PC-3 (cell line): ENCODE results near the gene FUT2.

Source experiments
- EZH2phosphoT487 ChIP-seq: fragments of 300-600 bp; sonication (generic); IDR thresholded peaks from 2 replicates; pipeline ENCODE4 v1.6.1; 2018; ENCODE audit warnings: mild to moderate bottlenecking, antibody characterized with exemption, low read length, borderline replicate concordance
- TF ChIP-seq, protein P1 (sequence below): fragments of 300-600 bp; sonication (generic); conservative IDR thresholded peaks from 2 replicates; pipeline ENCODE4 v1.5.1; 2017; ENCODE audit warnings: antibody characterized with exemption, low read depth, mild to moderate bottlenecking, low read length

DNA sequence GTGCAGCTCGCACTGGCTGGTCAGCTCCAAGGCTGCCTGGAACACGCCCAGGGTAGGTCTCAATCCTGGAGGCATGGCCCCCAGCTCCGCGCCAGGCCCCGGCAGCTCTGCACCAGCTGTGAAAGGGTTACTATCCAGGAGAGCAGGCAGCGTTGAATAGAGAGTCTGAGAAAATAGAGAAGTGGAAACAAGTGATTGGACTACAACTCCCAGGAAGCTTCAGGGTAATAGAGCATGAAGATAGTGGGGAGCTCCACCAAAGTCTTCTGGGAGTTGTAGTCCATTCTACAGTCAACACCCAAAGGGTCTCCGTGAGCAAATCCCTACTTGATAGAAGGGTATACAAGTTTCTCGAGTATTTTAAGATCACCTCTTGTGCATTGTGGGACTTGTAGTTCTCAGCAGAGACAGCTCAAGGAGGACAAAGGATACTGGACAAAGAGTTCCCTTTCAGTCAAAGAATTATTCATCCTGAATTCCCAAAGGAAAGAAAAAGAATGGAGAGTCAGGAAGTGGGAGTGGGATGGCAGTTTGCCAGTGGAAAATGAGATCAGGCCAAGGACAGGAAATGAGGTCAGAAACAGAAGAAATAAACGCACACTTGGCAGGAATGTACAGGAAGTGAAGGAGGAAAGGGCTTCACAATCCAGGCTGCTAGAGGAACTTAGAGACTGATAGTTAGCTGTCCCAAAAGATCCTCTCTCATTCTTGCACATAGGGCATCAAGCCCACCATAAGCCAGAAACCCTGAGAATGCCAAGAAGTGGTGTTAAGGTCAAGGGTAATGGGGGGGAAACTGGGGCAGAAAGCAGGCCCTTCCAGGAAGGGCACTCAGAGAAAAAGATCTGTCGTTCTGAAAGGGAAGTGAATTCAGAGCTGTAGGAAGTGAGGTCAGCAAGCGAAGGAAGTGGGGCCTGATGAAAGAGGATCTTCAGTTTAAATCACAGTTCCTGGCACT, 29.3 kb downstream of the FUT2 start:
- TF ChIP-seq, protein P1, sequence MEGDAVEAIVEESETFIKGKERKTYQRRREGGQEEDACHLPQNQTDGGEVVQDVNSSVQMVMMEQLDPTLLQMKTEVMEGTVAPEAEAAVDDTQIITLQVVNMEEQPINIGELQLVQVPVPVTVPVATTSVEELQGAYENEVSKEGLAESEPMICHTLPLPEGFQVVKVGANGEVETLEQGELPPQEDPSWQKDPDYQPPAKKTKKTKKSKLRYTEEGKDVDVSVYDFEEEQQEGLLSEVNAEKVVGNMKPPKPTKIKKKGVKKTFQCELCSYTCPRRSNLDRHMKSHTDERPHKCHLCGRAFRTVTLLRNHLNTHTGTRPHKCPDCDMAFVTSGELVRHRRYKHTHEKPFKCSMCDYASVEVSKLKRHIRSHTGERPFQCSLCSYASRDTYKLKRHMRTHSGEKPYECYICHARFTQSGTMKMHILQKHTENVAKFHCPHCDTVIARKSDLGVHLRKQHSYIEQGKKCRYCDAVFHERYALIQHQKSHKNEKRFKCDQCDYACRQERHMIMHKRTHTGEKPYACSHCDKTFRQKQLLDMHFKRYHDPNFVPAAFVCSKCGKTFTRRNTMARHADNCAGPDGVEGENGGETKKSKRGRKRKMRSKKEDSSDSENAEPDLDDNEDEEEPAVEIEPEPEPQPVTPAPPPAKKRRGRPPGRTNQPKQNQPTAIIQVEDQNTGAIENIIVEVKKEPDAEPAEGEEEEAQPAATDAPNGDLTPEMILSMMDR: no peak
- TF ChIP-seq EZH2phosphoT487: no peak
